HG03457 (cell line): Measurements from ENCODE around the gene ADAMTSL1.

Experiments used
- ATAC-seq: cut with Tn5 transposase; IDR thresholded peaks from one replicate; pipeline ENCODE4 v1.9.1; 2021; ENCODE audit warnings: moderate number of reproducible peaks; ENCODE audit not compliant: unreplicated experiment

The ADAMTSL1 gene

DNA sequence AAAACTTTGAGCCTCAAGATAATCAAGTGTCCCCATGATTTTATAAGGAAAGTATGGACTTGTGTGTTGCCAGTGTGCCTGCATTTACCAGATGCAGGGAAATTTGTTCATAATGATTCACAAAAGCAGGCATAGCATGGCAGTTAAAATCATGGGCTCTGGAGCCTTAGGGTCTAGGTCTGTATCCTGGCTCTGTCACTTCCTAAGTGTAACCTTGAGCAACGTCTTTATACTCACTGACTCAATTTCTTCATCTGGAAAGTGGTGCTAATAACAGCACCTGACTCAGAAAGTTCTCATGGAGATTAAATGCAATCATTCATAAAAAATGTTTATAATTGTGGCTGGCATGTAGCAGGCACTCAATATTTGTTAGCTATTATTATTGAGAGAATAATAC, 324.2 kb downstream of the ADAMTSL1 start:
- no peak for ATAC-seq

DNA sequence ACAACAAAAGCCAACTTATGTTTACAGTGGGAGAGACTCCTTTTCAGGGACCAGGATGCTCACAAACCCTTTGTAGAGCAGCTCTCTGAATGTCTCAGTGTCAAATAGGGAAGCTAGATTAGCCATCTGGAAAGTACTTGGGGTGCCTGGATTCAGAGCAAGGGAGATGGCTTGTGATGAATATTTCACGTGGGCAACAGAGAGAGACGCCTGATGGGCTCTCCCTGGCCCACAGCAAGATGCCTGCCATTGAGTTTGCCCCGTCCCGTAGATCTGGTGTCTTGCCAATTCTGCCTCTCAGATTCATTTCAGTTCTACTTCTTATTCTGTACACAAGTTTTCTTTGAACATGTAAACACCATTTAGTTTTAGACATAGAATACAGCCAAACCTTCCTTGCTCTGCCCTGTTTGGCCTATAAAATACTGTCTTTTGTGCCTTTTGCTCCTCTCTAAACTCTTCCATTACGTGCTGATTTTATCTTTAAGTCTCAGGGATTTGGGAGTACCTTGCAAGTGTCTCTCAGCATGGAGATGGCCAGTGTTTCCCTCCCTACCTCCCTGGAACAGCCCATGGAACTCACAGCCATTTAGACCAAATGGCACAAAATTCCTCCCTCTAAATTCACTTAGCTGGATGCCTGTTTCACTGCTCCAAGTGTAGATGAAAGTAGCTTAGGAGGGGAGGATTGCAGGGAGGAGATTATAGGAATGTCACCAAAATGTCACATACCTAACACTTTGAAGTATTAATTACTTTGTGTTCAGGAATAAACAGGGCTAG, 324.7 kb downstream of the ADAMTSL1 start:
- ATAC-seq = no peak

DNA sequence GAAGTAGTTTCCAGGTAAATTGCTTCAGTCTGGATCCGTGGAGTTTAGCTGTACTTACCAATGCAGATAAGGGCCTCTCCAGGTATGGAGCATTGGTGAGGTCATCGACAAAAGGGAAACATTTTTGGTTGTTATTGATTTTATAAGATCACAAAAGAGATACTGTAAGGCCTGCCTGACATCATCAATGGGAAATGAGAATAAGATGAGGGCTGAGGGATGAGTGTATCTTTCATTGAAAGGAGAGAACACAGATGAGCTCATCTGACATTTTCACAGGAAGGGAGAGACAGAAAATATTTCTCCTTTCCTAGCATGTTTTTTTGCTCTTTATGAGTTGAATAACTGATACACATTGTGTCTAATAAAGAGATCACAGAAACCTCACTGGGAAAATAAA, 325.5 kb downstream of the ADAMTSL1 start:
- ATAC-seq = no peak

DNA sequence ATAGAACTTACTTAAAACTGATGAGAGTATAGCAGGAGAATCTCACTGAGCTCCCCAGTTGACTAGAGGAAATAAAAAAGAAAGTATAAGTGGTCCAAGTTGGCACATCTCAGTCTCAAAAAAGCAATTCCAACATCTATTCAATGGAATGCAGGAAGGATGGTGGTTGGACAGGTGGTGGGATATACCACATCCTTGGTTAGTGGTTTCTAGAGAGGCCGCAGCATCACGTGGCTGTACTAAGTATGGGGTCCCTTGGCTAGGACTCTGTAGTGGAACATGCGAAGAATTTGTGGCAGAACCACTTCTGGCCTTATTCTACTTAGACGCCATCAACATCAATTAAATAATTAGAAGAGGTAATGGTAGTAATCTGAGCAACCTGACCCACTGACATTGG, 326.6 kb downstream of the ADAMTSL1 start:
- no peak for ATAC-seq

DNA sequence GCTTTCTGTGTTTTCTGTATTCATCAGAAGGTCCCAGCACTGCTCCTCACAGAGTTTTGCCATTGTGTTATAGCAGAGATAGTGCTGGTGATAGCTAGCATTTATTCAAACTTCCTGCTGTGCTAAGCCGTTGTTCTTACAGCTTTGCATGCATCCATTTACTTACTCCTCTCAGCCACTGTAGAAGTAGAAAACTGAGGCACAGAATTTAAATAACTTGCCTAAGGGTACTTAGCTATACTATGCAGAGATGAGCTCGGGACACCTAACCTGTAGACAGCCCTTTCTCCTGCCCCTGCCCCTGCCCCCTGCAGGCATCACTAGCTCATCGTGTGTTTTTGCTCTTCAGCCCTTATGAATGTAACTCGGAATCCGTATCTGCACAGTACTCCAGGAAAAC, 331.4 kb downstream of the ADAMTSL1 start:
- ATAC-seq = no peak

DNA sequence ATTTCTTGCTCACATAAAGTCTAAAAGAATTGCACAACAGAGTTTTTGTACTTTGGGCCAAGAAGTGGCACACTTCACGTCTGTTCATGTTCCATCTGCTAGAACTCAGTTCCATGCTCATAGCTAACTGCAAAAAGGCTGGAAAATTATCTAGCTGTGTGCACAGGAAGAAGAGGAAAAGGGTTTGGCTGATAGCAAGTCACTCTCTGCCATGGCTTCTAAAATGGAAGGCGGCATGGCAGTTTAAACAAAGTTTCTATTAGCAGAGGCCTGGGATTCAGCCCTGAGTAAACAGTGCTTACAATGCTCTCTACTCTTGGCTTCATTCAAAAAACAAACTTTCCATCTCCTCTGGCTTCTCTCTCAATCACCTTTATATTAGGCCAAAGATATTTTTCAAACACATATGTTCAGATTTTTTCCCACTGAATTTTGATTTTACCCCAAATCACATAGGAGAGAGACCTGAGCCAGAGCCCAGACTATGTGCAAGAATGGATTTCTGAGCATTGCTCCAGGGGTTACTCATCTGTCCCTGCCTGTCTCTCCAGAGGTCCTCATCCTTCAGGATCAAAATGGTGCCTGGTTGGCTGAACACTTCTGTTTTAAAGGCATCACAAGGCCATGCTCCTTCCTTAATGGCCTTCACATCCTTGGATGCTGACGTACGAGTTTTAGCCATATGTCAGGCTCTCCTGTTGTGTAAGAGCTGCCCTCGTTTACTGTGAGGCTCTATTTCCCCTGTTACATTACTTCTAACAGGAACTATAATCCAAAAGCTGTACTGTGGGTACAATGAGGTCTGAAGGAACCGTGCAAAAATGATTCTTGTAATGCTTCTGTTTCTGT, 332.5 kb downstream of the ADAMTSL1 start:
- ATAC-seq = no peak

DNA sequence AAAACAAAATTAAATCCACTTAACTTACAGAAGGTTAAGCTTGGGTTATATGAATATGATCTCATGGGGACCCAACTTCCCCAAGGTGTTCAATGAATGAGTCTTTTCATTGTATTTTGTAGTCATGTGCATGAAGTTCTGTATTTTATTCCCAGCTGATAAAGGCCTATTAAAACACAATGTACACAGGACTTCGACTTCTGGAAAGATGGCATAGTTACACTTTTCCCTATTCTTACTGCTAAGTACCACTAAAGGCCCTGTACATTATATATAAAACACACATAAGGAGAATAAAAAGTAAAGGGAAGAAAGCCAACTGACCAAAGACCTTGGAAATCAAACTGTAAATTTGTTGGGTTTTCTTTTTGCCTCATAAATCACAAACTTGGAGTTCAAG, 336.6 kb downstream of the ADAMTSL1 start:
- ATAC-seq = no peak

DNA sequence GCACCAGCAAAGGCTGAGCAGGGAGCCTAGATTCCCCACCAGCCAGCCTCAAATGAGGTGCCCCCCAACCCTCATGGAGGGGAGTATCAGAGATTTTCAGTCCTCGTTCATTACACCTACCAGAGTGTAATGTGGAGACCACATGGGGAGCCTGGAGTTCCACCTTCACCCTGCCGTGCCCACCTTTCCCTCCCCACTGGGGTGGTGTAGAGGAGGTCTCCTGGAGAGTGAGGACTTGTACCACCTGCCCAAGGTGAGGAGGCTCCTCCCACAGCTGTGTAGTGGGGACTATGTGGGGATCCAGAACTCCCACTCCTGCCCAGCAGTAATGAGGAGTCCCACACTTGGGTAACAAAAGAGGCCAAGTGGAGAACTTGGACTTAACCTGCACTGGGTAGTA, 337.2 kb downstream of the ADAMTSL1 start:
- ATAC-seq = no peak

DNA sequence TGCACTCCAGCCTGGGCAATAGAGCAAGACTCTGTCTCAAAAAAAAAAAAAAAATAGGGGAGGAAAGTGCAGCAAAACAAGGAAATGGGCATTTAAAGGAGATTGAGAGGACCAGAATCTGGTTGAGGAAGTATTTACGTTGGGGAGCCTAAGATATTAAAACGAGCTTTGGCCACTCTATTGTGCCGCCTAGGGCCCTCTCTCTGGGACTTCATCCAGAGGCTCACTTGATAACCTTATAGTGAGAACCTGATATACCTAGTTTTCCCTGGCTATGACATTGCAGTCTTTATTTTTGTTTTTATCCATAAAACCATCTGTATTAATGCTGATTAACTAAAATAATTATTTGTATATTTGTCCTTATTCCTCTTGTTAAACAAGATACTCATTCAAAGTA, 345.5 kb downstream of the ADAMTSL1 start:
- ATAC-seq = no peak

DNA sequence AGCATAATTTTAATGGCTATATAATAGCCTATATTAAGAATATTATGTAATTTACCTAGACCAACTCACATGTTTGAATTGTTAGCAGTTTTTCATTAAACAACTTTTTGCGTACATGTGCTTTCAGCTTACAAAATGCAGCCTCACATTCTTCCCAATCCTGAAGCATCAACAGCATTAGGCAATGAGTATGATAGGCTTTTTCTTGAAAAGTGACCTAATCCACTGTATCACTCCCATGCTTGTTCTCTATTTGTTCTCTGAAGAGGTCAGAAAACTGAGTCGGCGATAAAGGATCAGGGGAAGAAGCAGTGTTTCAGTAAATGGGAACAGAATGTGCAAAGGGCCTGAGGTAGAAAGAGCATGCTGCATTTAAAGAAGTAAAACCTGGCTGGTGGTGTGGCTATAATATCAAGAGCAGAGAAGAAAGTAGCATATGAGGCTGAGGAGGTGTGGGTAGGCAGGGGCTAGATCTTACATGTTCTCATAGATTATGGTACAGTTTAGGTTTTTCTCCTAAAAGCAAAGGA, 346.7 kb downstream of the ADAMTSL1 start:
- no peak for ATAC-seq

DNA sequence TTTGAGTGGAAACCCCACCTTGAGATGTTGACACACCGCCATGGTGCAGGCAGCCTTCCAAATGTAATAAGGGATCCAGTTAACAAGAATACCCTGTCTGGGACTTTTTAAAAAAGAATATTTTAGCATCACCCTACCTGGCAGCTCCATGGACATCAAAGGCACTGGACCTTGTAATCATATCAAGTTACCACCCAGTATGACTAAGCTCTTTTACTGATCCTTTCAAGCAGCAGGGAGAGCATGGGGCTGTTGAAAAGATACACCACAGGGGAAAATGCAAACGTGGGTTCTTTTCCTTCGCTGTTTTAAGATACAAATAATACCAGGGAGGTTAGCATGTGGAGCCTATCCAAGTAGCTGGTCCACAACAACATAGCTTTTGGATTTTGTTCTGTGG, 347.8 kb downstream of the ADAMTSL1 start:
- no peak for ATAC-seq

DNA sequence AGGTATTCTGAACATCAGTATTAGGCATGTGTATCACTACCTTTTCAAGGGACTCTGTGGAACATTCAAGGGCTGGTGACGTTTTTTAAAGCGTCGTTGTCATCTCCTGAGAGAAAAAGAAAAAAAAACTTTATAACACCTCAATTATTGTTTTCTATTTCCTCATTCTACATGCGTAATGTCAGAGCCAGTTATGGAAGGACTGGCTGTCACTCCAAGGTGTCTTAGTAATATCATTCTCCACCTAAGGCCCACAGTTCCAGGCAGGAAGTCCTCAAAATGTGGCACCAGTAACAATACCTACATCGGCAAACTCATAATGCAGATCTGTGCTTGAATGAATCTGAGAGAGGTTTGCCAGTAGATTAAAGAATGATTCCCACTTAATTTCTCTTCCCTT, 348.9 kb downstream of the ADAMTSL1 start:
- ATAC-seq = no peak

DNA sequence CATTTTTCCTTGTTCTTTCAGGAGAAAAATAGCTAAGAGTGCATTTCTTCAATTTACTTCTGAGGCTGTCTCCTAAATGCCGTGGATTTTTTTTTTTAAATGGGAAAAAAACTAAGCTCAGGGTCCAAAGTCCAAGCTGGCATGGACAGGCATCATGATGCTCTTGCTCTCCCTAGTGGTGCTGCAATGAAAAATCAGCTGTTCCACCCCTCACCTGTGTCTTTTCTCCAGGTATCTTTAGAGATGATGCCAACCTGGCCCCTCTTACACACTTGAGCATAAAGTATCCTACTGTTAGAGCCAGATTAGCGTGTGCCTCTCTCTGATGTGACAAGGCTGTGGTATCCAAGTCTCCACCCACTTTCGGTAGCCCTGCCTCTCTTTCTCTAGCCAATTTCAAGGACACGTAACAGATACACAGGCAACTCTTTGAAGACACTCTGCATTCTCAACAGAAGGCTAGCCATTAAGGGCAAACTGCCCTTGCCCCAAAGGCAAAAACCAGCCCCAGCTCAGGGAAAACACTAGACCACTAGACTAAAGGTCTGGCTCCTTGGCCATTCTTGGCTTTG, 350.2 kb downstream of the ADAMTSL1 start:
- ATAC-seq = no peak

DNA sequence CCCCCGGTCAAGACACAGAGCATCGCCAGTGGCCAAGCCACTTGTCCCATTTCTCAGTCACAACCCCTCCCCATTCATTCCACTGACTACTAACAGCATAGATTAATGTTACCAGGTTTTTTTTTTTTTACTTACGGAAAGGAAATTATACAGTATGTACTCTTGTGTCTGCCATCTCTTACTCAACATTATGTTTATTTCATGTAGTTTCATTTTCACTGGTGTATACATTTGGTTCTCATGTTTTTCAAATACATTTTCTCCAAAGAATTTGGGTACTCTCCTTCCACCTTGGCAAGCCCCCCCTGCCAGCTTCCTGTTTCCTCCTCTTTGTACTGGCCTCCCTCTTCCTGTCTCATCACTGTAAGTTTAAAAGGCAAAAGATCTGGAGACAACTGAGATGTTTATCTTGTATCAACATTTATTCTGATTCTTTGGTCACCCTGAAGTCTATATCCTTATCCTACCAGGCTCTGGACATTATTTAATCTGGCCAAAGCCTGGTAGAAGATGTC, 351.8 kb downstream of the ADAMTSL1 start:
- ATAC-seq = no peak

DNA sequence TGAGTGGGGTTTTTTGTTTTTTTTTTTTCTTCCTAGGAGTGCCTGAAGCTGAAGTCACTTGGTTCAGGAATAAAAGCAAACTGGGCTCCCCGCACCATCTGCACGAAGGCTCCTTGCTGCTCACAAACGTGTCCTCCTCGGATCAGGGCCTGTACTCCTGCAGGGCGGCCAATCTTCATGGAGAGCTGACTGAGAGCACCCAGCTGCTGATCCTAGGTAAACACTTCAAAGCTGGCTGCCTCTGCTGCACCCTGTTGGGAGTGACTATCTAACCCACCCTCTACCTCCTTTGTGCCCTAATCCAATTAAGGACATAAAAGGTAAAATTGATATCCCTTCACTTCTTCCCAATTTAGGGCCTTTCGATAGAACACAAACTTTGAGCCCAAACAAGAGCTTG, 352.3 kb downstream of the ADAMTSL1 start:
- ATAC-seq = no peak

DNA sequence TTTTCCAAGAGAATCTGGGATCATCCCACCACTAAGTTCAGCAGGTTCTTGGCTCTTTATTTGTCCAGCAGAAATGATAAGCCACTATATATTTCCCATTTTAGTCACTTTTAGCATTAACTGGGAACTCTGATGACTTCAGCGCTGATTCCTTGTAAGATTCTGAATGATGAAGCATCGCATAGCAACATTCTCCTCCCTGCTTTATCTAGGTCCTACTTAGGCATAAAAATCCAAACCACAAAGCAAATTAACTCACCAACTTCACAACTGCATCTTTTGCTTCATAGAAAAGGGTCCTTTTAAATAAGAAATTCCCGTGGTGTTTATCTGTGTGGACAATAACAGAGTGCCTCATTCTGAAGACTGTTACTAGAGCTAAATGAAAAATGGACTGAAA, 355.1 kb downstream of the ADAMTSL1 start:
- no peak for ATAC-seq

DNA sequence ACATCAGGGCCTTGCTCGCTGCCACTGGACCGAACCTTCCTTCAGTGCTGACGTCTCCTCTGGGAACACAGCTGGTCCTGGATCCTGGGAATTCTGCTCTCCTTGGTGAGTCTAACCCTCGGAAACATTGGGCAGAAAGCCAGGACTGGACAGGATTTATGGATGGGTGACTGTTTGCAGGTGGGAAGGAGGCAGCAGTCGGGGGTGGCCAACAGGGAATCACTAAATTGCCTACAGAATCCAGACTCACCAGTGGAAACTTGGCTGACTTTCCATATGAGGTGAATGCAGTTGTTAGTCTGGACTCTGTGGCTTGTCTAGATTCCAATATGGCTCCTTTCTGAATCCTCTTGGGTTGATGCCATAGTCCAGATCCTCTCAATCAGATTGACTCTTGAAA, 355.9 kb downstream of the ADAMTSL1 start:
- ATAC-seq = no peak

DNA sequence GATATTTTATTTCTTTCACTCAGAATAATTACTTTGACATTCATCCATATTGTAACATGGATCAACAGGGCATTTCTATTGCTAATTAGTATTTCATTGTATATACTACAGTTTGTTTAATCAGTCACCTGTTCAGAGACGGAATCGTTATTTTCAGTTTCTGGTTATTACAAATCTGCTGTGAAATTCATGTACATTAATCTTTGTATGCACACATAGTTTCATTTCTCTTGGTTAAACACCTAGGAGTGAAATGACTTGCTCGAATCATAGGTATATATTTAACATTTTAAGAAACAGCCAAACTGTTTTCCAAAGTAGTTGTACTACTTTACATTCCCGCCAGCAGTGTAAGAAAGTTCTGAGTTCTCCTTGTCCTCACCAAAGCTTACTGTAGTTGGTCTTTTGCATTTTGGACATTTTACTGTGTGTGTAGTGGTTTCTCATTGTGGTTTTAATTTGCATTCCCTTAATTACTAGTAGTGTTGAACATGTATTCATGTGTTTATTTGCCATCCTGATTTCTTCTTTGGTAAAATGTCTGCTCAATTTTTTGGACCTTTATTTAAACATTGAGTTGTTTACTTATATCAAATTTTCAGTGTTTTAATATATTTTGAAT, 360.9 kb downstream of the ADAMTSL1 start:
- ATAC-seq = no peak

DNA sequence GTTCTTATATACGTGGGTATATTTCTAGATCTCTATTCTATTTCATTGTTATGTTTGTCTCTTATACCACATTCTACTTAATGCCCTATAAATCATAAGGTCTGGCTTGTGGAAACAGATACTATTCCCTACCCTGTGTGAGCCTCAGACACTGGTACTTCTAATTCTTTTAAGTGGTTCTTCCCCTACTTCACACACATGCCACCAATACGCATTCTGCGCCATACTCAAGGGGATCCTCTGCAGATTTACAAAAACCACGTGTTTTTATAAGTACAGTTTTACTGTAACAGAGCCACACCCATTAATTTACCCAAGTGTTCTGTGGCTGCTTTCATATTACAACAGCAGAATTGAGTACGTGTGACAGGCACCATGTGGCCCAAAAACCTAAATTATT, 363.4 kb downstream of the ADAMTSL1 start:
- no peak for ATAC-seq

DNA sequence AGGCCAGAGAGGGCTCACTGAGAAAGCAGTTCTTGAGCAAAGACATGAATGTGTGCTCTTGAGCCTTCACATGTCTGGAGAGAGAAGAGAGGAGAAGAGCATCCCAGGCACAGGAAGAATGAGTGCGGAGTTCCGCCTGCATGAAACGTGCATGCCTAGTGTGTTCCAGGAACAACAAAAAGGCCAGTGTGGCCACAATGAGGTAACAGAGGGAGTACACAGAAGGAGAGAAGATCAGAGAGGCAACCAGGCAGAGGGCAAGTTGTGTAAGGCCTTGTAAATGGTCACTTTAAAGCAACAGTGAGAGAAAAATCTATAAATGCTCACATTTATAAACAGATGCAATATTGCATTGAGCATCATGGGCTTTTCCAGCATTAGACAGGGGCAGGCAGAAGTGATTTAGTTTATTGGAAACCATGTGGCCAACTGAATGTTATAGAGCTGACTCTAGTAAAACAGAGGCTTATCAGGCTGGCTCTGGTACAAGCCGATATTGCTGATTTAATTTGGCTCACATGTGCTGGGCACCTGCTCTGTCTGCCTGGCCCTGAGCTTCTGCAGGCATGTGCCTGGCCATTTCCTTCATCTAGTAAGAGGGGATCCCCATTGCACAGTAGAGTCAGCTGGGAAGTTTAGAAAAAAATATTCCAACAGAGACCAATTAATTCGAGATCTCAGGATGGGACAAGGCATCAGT, 373.8 kb downstream of the ADAMTSL1 start:
- no peak for ATAC-seq
